Heart right ventricle (tissue), 16 donors: ENCODE measurements around the gene CACNB2. TPM values are rescaled to one million over a fixed set of nuclear protein-coding genes. Genes with fewer than 3 reads are reported as not detected.

ENCODE experiments used
- ATAC-seq, 8 donors: fragments of 200-7000 bp; cut with Tn5 transposase; one replicate each; pipeline ENCODE4 v1.9.1; 2020; ENCODE audit warnings: mild to moderate bottlenecking in 8 of 8, moderate library complexity in 8 of 8, moderate number of reproducible peaks in 1 of 8
- DNase-seq, 2 donors: peaks; one replicate each; pipeline ENCODE4 v3.0.0-alpha.2; 2020
- H3K27ac ChIP-seq, 10 donors: fragments of 200-600 bp; sonication (generic) in 2 of 10; one replicate each; pipeline versions ENCODE4 v1.5.0 to v1.8.0; 2020 to 2022; ENCODE audit warnings: mild to moderate bottlenecking in 3 of 10
- H3K27me3 ChIP-seq, 7 donors: fragments of 200-600 bp; one replicate each; pipeline ENCODE4 v1.8.0; 2021 to 2022; ENCODE audit warnings: mild to moderate bottlenecking in 2 of 7
- H3K36me3 ChIP-seq, 9 donors: fragments of 200-600 bp; sonication (generic) in 1 of 9; one replicate each; pipeline versions ENCODE4 v1.5.0 to v1.8.0; 2020 to 2022; ENCODE audit warnings: mild to moderate bottlenecking in 2 of 9
- H3K4me1 ChIP-seq, 9 donors: fragments of 200-600 bp; sonication (generic) in 1 of 9; one replicate each; pipeline versions ENCODE4 v1.5.0 to v1.8.0; 2020 to 2022; ENCODE audit warnings: mild to moderate bottlenecking in 4 of 9
- H3K4me3 ChIP-seq, 10 donors: fragments of 200-600 bp; sonication (generic) in 2 of 10; one replicate each; pipeline versions ENCODE4 v1.5.0 to v1.8.0; 2020 to 2022; ENCODE audit warnings: mild to moderate bottlenecking in 7 of 10, moderate library complexity in 2 of 10
- H3K9me3 ChIP-seq, 11 donors: fragments of 200-600 bp in 10 of 11; sonication (generic) in 2 of 11; one replicate each; pipeline versions ENCODE4 v1.5.0 to v1.8.0; 2013 to 2022; ENCODE audit warnings: mild to moderate bottlenecking in 2 of 11, control low read depth in 1 of 11, moderate library complexity in 1 of 11
- CTCF ChIP-seq, 9 donors: fragments of 200-600 bp; sonication (generic) in 2 of 9; IDR thresholded peaks; one replicate each; pipeline versions ENCODE4 v1.5.0 to v1.8.0; 2021 to 2022; ENCODE audit warnings: antibody characterized with exemption in 9 of 9, mild to moderate bottlenecking in 5 of 9, moderate library complexity in 1 of 9
- WGBS, 2 donors: extraction: QIAGEN DNeasy Blood & Tissue Kit; methylation state at CpG; one replicate each; pipeline ENCODE4 v1.1.7; 2013; ENCODE audit warnings: inconsistent platforms in 1 of 2; 5-methylcytosine and 5-hydroxymethylcytosine counted together
- intact Hi-C, 10 donors: fragments of 100-400 bp; cut with DNase I; formaldehyde crosslinking; loops; one replicate each; pipeline versions ENCODE4 v1.11.1 to v1.14.2; 2022
- polyA plus RNA-seq, 2 donors: library from polyadenylated mRNA; stranded (reverse); fragments of 200-250 nt; gene quantifications; one replicate each; pipeline ENCODE4 v1.2.3, GENCODE V29; 2013
- total RNA-seq, 10 donors: library from RNA; stranded (reverse); fragmentation: NEBNext Ultra II Directional in 3 of 10; extraction: Animal tissue kit (Norgen Biotek cat#: 25700) in 3 of 10; gene quantifications; one replicate each; pipeline versions ENCODE4 v1.2.1 to v1.2.4, GENCODE V29; 2021 to 2023
- donor health status: Arrhythmogenic right ventricular cardiomyopathy.
- donor health status: ischemic (EF 13 %, LVEDD 7.1; RV severe dilation, severe dysfunction).
- donor health status: healthy with polysubstance abuse.
- donor health status: DM: no; HTN: yes; CAD: no.
- donor health status: DM: no; HTN: no; CAD: no.
- donor health status: ischemic (EF 25% LVEDD 6.9; RV normal size, moderate dysfunction).
- donor health status: ischemic (EF 25% LVEDD 5.7; RV mildly dilated, moderate dysfunction).
- donor health status: healthy.
- donor health status: DM: yes; HTN: yes; CAD: no.
- donor health status: Ischemic cardiomyopathy.
- donor health status: ischemic (EF 35%, LVEDD 5.7; RV mildly dilated, moderate dysfunction).
- donor health status: nonischemic (EF 11% LVEDD 7.7; RV severe dilation, severe dysfunction).
- donor health status: DM: yes; HTN: yes; CAD: no.
- donor health status: PGD.
- donor health status: ischemic (EF 29% LVEDD 5.4; RV normal size, mild dysfunction).
- donor health status: nonischemic (EF 23%, LVEDD 6.1; RV moderate dilation, normal function).

Gene CACNB2
- total and polyA plus RNA-seq, 12 donors: 8.9 to 71.1 (median 36.7) TPM

- WGBS, 2 donors: 79 to 82% methylated on average over 3 of the region's 3 CpGs
- intact Hi-C loops: loop anchor here in 1 of 10 donors (10.0 kb wide), 1 partner anchor 163 kb away; no protein-coding TSS in a partner anchor
- ATAC-seq (no peak), DNase-seq (no peak)
- TF ChIP-seq CTCF (IDR thresholded peaks at IDR 0.05): no peak
- no peak overlapping the region for H3K27ac ChIP-seq
- H3K27me3 ChIP-seq: no peaks in the 10 kb centered on the region
- H3K4me3 ChIP-seq: no peak overlapping the region
- H3K36me3 ChIP-seq: no peaks in the 10 kb centered on the region
- H3K9me3 ChIP-seq: peaks cover 0 to 6% (median 0%) of the 10 kb centered on the region in 11 donors
- peaks cover 0 to 4% (median 0%) of the 10 kb centered on the region in 9 donors for H3K4me1 ChIP-seq
Measured at GRCh38 chr10:18098201-18098600, 42.0 kb upstream of the CACNB2 start.

DNA sequence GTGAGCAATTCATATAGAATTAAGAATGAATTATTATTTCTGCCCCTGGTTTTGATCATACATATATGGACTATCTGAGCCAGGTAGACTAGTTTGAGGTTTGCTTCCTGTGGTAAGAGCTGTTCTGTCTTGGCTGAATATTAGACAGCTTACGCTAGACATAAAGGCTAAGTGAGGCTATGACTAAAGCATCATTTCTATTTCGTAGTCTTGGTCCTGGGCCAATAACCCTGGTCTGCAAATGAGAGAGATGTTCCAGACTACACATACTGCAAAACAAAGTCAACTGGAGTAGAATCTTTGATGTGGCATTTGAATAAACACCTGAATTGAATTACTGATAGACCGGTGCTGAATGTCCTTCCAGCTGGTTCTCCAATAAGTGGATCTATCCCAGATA lies 40.8 kb upstream of the CACNB2 start:
- no peaks in the 10 kb centered on the region for H3K36me3 ChIP-seq
- no peak for TF ChIP-seq CTCF (IDR thresholded peaks at IDR 0.05)
- intact Hi-C loops: loop anchor here in 1 of 10 donors (10.0 kb wide), 1 partner anchor 165 kb away; no protein-coding TSS in a partner anchor
- H3K27me3 ChIP-seq: no peaks in the 10 kb centered on the region
- H3K9me3 ChIP-seq: peaks cover 0 to 6% (median 0%) of the 10 kb centered on the region in 11 donors
- peaks cover 0 to 4% (median 0%) of the 10 kb centered on the region in 9 donors for H3K4me1 ChIP-seq
- DNase-seq (no peak), ATAC-seq (no peak)
- 79 to 82% methylated on average over 3 of the region's 3 CpGs for WGBS, 2 donors
- H3K4me3 ChIP-seq: no peak overlapping the region
- no peak overlapping the region for H3K27ac ChIP-seq

GRCh38 chr10:18100669-18101068 lies 39.6 kb upstream of the CACNB2 start:
- H3K27me3 ChIP-seq: no peaks in the 10 kb centered on the region
- intact Hi-C loops: loop anchor here in 8 of 10 donors (5.0 to 10.0 kb wide), 5 partner anchors 186 to 496 kb away; no protein-coding TSS in a partner anchor
- H3K4me1 ChIP-seq: peaks cover 0 to 4% (median 0%) of the 10 kb centered on the region in 9 donors
- H3K9me3 ChIP-seq: peaks cover 0 to 6% (median 0%) of the 10 kb centered on the region in 11 donors
- 69 to 90% methylated on average over 1 of the region's 1 CpG for WGBS, 2 donors
- TF ChIP-seq CTCF (IDR thresholded peaks at IDR 0.05): no peak
- no peak for ATAC-seq
- no peaks in the 10 kb centered on the region for H3K36me3 ChIP-seq
- DNase-seq: no peak
- no peak overlapping the region for H3K4me3 ChIP-seq
- H3K27ac ChIP-seq: no peak overlapping the region

DNA sequence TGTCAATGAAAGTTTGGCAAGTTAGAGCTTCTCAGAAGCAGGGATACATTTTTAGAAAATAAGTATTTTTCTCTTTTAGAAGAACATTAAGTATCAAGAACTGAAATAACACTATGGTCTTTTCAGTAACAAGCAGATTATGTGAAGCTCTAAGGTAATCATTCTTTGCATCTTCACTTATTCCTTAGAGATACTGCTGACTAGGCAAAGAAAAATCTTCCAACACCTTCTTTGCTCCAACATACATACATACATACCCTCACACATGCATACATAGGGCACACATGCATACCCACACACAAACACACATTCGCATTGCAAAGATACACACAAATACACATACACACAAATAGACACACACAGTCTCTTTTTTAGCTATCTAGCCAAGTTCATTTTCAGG lies 37.8 kb upstream of the CACNB2 start:
- intact Hi-C loops: loop anchor here in 8 of 10 donors (5.0 to 10.0 kb wide), 5 partner anchors 188 to 498 kb away; no protein-coding TSS in a partner anchor
- WGBS, 2 donors: 93 to 98% methylated on average over 1 of the region's 1 CpG
- Histone ChIP-seq H3K4me1 (peaks cover 0 to 2% (median 0%) of the 10 kb centered on the region in 9 donors), H3K27me3 (no peaks in the 10 kb centered on the region), H3K27ac (no peak overlapping the region), H3K36me3 (no peaks in the 10 kb centered on the region), H3K9me3 (peaks cover 0 to 6% (median 0%) of the 10 kb centered on the region in 11 donors), H3K4me3 (no peak overlapping the region)
- DNase-seq (no peak), ATAC-seq (no peak)
- no peak for TF ChIP-seq CTCF (IDR thresholded peaks at IDR 0.05)
